Measurements from ENCODE around the gene SPATA9. TPM values are rescaled to one million over a fixed set of nuclear protein-coding genes. Genes with fewer than 3 reads are reported as not detected.

Gene SPATA9
- total and polyA plus RNA-seq, 9 of the 15 experiments (the other 6 are each of a cell fraction or from before 2014, with no cell fraction given): 0.16 to 5.5 (median 0.39) TPM; not detected in 3

DNA sequence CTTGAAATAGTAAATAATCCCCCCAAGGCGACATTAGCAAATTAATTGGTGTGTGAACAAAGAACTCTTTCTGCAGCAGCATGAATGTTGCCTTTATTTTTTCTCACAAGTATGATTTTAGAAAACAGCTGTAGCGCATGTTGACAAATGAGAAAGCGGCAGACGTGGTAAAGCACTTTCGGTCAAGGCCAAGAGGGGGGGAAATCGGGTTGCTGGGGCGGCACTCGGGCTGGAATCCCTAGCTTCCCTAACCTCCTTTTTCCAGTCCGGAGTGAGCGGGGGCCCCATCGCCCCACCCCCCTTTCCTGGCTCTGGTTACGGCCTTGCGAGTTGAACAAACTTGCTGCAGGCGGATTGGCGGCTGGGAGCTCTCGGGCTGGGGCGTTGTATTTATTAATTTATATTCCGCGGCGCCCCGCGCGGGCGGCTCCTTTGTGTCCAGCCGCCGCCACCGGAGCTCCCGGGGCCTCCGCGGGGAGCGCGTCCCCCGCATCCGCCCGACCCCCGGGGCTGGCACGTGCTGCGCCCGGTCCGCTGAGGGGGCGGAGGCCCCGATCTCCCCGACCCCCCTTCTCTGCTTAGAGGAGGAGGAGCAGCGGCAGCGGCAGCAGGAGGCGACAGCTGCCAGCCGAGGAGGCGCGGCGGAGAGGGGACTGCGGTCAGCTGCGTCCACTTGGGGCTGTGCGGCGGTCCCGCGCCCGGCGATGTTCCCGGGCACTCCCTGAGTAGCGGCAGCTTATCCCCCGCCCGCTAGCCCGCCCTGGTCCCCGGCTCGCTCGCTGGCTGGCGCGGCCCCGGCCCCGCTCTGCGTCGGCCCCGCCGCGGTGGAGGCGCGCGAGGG is 48.2 kb upstream of the SPATA9 start, which contains the start of gene RHOBTB3 (continued):
- TF ChIP-seq NFATC3 (IDR thresholded peaks at IDR 0.05) (no peak), HMG20A (CRISPR knock-in tag; conservative IDR thresholded peaks at IDR 0.05) (no peak), SIRT6 (IDR thresholded peaks at IDR 0.05; ENCODE audit: low read depth, low read length) (no peak), HMGN3 (IDR thresholded peaks at IDR 0.05; ENCODE audit: borderline replicate concordance, extremely low read depth, insufficient read length, low read depth, low read length) (peak; percentile 99), KDM2B (CRISPR knock-in tag; IDR thresholded peaks at IDR 0.05) (no peak), SAFB (IDR thresholded peaks at IDR 0.05; ENCODE audit: borderline replicate concordance, low read depth, low read length) (no peak), ILK (tag; IDR thresholded peaks at IDR 0.05; ENCODE audit: borderline replicate concordance, low read depth) (no peak), BRD9 (IDR thresholded peaks at IDR 0.05; ENCODE audit: low read depth, partially characterized antibody) (peak; percentile 72), ERF (CRISPR knock-in tag; IDR thresholded peaks at IDR 0.05) (peak; percentile 85; the same call in 1 of the 2 replicates), RHOXF2B (CRISPR knock-in tag; conservative IDR thresholded peaks at IDR 0.05) (no peak), ZNF384 (IDR thresholded peaks at IDR 0.05; ENCODE audit: low read depth, low read length) (no peak), STAT5A (IDR thresholded peaks at IDR 0.05; ENCODE audit: borderline replicate concordance, low read length) (no peak), RFX7 (CRISPR knock-in tag; IDR thresholded peaks at IDR 0.05) (no peak), ZNF778 (CRISPR knock-in tag; IDR thresholded peaks at IDR 0.05) (no peak), RCOR1 (IDR thresholded peaks at IDR 0.05; ENCODE audit: borderline replicate concordance in 1 of 2, low read depth in 2 of 2, low read length in 2 of 2) (no peak; a peak in 2 of 4 replicates), SMARCC2 (IDR thresholded peaks at IDR 0.05; ENCODE audit: low read depth) (no peak; the same call in 1 of the 2 replicates), SMARCA4 (IDR thresholded peaks at IDR 0.05) (no peak)
- TF ChIP-seq, protein P1, sequence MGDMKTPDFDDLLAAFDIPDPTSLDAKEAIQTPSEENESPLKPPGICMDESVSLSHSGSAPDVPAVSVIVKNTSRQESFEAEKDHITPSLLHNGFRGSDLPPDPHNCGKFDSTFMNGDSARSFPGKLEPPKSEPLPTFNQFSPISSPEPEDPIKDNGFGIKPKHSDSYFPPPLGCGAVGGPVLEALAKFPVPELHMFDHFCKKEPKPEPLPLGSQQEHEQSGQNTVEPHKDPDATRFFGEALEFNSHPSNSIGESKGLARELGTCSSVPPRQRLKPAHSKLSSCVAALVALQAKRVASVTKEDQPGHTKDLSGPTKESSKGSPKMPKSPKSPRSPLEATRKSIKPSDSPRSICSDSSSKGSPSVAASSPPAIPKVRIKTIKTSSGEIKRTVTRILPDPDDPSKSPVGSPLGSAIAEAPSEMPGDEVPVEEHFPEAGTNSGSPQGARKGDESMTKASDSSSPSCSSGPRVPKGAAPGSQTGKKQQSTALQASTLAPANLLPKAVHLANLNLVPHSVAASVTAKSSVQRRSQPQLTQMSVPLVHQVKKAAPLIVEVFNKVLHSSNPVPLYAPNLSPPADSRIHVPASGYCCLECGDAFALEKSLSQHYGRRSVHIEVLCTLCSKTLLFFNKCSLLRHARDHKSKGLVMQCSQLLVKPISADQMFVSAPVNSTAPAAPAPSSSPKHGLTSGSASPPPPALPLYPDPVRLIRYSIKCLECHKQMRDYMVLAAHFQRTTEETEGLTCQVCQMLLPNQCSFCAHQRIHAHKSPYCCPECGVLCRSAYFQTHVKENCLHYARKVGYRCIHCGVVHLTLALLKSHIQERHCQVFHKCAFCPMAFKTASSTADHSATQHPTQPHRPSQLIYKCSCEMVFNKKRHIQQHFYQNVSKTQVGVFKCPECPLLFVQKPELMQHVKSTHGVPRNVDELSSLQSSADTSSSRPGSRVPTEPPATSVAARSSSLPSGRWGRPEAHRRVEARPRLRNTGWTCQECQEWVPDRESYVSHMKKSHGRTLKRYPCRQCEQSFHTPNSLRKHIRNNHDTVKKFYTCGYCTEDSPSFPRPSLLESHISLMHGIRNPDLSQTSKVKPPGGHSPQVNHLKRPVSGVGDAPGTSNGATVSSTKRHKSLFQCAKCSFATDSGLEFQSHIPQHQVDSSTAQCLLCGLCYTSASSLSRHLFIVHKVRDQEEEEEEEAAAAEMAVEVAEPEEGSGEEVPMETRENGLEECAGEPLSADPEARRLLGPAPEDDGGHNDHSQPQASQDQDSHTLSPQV (IDR thresholded peaks at IDR 0.05): peak; percentile 80
- TF ChIP-seq, protein P2, sequence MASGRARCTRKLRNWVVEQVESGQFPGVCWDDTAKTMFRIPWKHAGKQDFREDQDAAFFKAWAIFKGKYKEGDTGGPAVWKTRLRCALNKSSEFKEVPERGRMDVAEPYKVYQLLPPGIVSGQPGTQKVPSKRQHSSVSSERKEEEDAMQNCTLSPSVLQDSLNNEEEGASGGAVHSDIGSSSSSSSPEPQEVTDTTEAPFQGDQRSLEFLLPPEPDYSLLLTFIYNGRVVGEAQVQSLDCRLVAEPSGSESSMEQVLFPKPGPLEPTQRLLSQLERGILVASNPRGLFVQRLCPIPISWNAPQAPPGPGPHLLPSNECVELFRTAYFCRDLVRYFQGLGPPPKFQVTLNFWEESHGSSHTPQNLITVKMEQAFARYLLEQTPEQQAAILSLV (tag; IDR thresholded peaks at IDR 0.05): no peak
- TF ChIP-seq, protein P3, sequence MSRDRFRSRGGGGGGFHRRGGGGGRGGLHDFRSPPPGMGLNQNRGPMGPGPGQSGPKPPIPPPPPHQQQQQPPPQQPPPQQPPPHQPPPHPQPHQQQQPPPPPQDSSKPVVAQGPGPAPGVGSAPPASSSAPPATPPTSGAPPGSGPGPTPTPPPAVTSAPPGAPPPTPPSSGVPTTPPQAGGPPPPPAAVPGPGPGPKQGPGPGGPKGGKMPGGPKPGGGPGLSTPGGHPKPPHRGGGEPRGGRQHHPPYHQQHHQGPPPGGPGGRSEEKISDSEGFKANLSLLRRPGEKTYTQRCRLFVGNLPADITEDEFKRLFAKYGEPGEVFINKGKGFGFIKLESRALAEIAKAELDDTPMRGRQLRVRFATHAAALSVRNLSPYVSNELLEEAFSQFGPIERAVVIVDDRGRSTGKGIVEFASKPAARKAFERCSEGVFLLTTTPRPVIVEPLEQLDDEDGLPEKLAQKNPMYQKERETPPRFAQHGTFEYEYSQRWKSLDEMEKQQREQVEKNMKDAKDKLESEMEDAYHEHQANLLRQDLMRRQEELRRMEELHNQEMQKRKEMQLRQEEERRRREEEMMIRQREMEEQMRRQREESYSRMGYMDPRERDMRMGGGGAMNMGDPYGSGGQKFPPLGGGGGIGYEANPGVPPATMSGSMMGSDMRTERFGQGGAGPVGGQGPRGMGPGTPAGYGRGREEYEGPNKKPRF (IDR thresholded peaks at IDR 0.05; ENCODE audit: low read depth, low read length): no peak
- TF ChIP-seq, protein P4, sequence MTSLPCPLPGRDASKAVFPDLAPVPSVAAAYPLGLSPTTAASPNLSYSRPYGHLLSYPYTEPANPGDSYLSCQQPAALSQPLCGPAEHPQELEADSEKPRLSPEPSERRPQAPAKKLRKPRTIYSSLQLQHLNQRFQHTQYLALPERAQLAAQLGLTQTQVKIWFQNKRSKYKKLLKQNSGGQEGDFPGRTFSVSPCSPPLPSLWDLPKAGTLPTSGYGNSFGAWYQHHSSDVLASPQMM (CRISPR knock-in tag; IDR thresholded peaks at IDR 0.05): no peak
